Endothelial cell of umbilical vein (primary cell): ENCODE measurements around the gene ALKBH2. TPM values are rescaled to one million over a fixed set of nuclear protein-coding genes. Genes with fewer than 3 reads are reported as not detected.

Experiments used
- BruUV-seq: library from RNA; stranded (reverse); fragments of 400-500 nt; replicated peaks from 2 replicates; lab custom pipeline; 2021; lab: Mats Ljungman, UMichigan
- CTCF ChIA-PET: fragments of 300-600, 350-600 bp; sonication (Branson Sonifier 250); formaldehyde crosslinking; loops from one replicate; lab custom pipeline; 2021; ENCODE audit warnings: antibody characterized with exemption, inconsistent platforms; lab: Charles Lee
- POLR2A ChIA-PET: fragments of 300-600, 350-600 bp; sonication (Branson Sonifier 250); formaldehyde crosslinking; loops from one replicate; lab custom pipeline; 2021; ENCODE audit warnings: antibody characterized with exemption, inconsistent platforms; lab: Charles Lee
- DNase-seq: peaks from one replicate; pipeline ENCODE4 v3.0.0-alpha.2; 2011; ENCODE audit warnings: low read depth, low spot score
- FAIRE-seq: peaks from 2 replicates; lab custom pipeline; 2011; peaks lifted over from hg19 to GRCh38; lab: Jason Lieb, UNC
- H2AFZ ChIP-seq: 2 replicates; pipeline ENCODE4 v1.6.0; 2012; ENCODE audit warnings: low read depth, low read length, control low read depth, inconsistent platforms
- H3K27ac ChIP-seq: 2 replicates; pipeline ENCODE4 v1.5.1; 2011; ENCODE audit warnings: low read depth, mild to moderate bottlenecking, control low read depth, low read length, moderate library complexity; ENCODE audit not compliant: insufficient read depth
- H3K27me3 ChIP-seq, 2 experiments: 2 replicates each; pipeline versions ENCODE4 v1.6.0 to v1.6.1; 2011; ENCODE audit warnings: low read length in 2 of 2, mixed read lengths in 1 of 2; ENCODE audit not compliant: control insufficient read depth in 2 of 2, insufficient read depth in 2 of 2
- H3K36me3 ChIP-seq, 2 experiments: 2 replicates in 1 of 2; 3 replicates in 1 of 2; pipeline ENCODE4 v1.5.1; 2011; ENCODE audit warnings: low read length in 2 of 2, mild to moderate bottlenecking in 1 of 2, moderate library complexity in 1 of 2; ENCODE audit not compliant: control insufficient read depth in 2 of 2, insufficient read depth in 2 of 2; ENCODE audit errors: extremely low read depth in 1 of 2
- H3K4me1 ChIP-seq: 3 replicates; pipeline ENCODE4 v1.5.1; 2011; ENCODE audit warnings: mild to moderate bottlenecking, low read length; ENCODE audit not compliant: control insufficient read depth, insufficient read depth; ENCODE audit errors: extremely low read depth
- H3K4me2 ChIP-seq: 2 replicates; pipeline ENCODE4 v1.6.1; 2011; ENCODE audit warnings: low read length, control low read depth, mixed read lengths; ENCODE audit not compliant: insufficient read depth
- H3K4me3 ChIP-seq, 3 experiments: fragments of 200-600 bp in 1 of 3; sonication (generic), shearing (Covaris generic) in 1 of 3; replicated peaks in 1 of 3; 2 replicates each; pipeline ENCODE4 v1.5.1; 2011 to 2016; ENCODE audit warnings: control low read depth in 3 of 3, low read length in 3 of 3, mild to moderate bottlenecking in 2 of 3, inconsistent platforms in 1 of 3, low read depth in 1 of 3, moderate library complexity in 1 of 3; ENCODE audit not compliant: insufficient read depth in 1 of 3
- H3K79me2 ChIP-seq: 2 replicates; pipeline ENCODE4 v1.6.0; 2012; ENCODE audit warnings: low read length, inconsistent platforms; ENCODE audit not compliant: control insufficient read depth, insufficient read depth
- H3K9ac ChIP-seq: replicated peaks from 2 replicates; pipeline ENCODE3; 2011; ENCODE audit warnings: low read length, control low read depth; ENCODE audit not compliant: insufficient read depth; ENCODE audit errors: extremely low read depth
- H3K9me1 ChIP-seq: replicated peaks from 3 replicates; pipeline ENCODE4 v1.6.0; 2011; ENCODE audit warnings: mild to moderate bottlenecking, low read length; ENCODE audit not compliant: control insufficient read depth, insufficient read depth; ENCODE audit errors: extremely low read depth
- H3K9me3 ChIP-seq: replicated peaks from 2 replicates; pipeline ENCODE4 v1.5.1; 2012; ENCODE audit warnings: low read length, inconsistent platforms; ENCODE audit not compliant: control insufficient read depth, insufficient read depth
- H4K20me1 ChIP-seq: replicated peaks from 2 replicates; pipeline ENCODE3; 2011; ENCODE audit warnings: mild to moderate bottlenecking, low read length; ENCODE audit not compliant: control insufficient read depth, insufficient read depth; ENCODE audit errors: extremely low read depth
- EZH2 ChIP-seq: IDR thresholded peaks from 2 replicates; pipeline ENCODE4 v1.6.1; 2012; ENCODE audit warnings: borderline replicate concordance, low read depth, mild to moderate bottlenecking, moderate library complexity, low read length, inconsistent platforms; ENCODE audit not compliant: severe bottlenecking
- FOS ChIP-seq: IDR thresholded peaks from 2 replicates; pipeline ENCODE4 v1.6.1; 2011; ENCODE audit warnings: mild to moderate bottlenecking, low read length, moderate library complexity, borderline replicate concordance; ENCODE audit not compliant: insufficient read depth
- GATA2 ChIP-seq: IDR thresholded peaks from 2 replicates; pipeline ENCODE4 v1.7.0; 2011; ENCODE audit warnings: low read depth, mild to moderate bottlenecking, moderate library complexity, mixed read lengths, low read length; ENCODE audit not compliant: insufficient read length, insufficient read depth
- JUN ChIP-seq: IDR thresholded peaks from 2 replicates; pipeline ENCODE4 v1.6.1; 2011; ENCODE audit warnings: borderline replicate concordance, low read depth; ENCODE audit not compliant: insufficient read length, insufficient read depth
- MYC ChIP-seq: IDR thresholded peaks from one replicate; pipeline ENCODE4 v1.6.1; 2011; ENCODE audit warnings: mild to moderate bottlenecking, low read depth, low read length
- POLR2A ChIP-seq: IDR thresholded peaks from 2 replicates; pipeline ENCODE4 v1.6.1; 2012; ENCODE audit warnings: low read depth, mild to moderate bottlenecking, control low read depth, low read length
- POLR2AphosphoS5 ChIP-seq: IDR thresholded peaks from 2 replicates; pipeline ENCODE4 v1.6.1; 2012; ENCODE audit warnings: low read depth, mild to moderate bottlenecking, control low read depth, low read length, moderate library complexity; ENCODE audit not compliant: insufficient read depth
- dilution Hi-C: fragments of 300-500 bp; cut with MboI; formaldehyde crosslinking; loops from one replicate; pipeline ENCODE4 v1.15.0; 2019; ENCODE audit warnings: low sequenced_read_pairs; ENCODE audit not compliant: extremely low pct_ligation_motif_present
- intact Hi-C: fragments of 100-400 bp; cut with micrococcal nuclease; formaldehyde crosslinking; loops from one replicate; pipeline ENCODE4 v1.10.0; 2022
- polyA plus RNA-seq, 4 experiments: library from polyadenylated mRNA; depleted of rRNA in 3 of 4; stranded (reverse) in 3 of 4; unstranded in 1 of 4; fragments of >200 nt; gene quantifications; 2 replicates each; pipeline versions ENCODE4 v1.2.1 to v1.2.3, GENCODE V29; 2011 to 2012; ENCODE audit warnings: missing spikeins in 1 of 4
- total RNA-seq: library from RNA; stranded (reverse); gene quantifications from 2 replicates; pipeline ENCODE4 v1.2.3, GENCODE V29; 2021
- TF ChIP-seq, protein P1 (sequence below): IDR thresholded peaks from 2 replicates; pipeline ENCODE4 v1.6.1; 2011; ENCODE audit not compliant: insufficient read depth, insufficient read length
- TF ChIP-seq, protein P2 (sequence below), 2 donors: IDR thresholded peaks; 1 replicate in 1 of 2; 2 replicates in 1 of 2; pipeline ENCODE4 v1.5.1; 2011; ENCODE audit warnings: low read length in 2 of 2, mild to moderate bottlenecking in 2 of 2, moderate library complexity in 2 of 2, control low read depth in 1 of 2, inconsistent platforms in 1 of 2, low read depth in 1 of 2; ENCODE audit not compliant: insufficient read depth in 1 of 2; ENCODE audit errors: extremely low read depth in 1 of 2

ALKBH2 gene
- total and polyA plus RNA-seq, 2 donors (not counting 3 experiments of a cell fraction or from before 2014, with no cell fraction given) = 5.4 to 7.3 TPM

DNA sequence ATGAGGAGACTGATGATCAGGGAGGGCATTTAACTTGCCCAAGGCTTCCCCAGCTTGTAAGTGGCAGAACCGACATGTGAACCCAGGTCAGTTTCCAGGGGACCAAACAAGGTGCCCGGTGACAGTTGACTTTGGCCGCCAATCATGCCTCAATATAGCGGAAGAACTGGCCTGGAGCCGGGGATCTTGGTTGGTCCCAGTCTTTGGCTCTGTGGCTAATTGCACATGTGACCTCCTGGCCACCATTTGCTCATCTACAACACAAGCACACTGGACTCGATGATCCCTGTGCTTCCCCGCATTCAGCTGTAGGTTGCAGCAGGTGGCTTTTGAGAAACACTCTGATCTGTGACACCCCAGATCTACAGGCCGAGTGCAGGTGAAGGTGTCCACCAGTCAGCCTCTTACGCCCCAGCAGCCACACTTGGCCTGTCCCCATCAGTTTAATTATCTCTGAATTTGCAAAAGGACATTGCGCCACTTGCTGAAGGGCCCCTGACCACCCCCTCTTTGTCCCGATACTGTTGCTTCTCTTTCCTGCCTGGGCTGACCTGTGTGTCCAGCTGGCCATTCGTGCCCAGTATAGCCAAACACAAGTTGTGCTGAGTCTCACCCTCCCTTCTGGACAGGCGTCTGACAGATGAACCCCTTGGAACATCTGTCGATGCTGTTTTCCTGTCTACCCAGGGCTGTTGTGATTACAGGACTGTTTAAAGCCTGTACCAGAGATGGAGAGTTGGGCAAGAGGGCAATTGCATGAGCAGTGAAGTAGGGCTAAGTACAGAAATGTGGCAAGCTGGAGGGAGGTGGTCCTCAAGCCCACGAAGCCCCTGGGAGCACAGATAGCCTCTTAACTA lies 37.3 kb upstream of the ALKBH2 start:
- DNase-seq (no peak), FAIRE-seq (no peak)
- no peak overlapping the region for H2AFZ ChIP-seq
- H3K27ac ChIP-seq = no peak overlapping the region
- H4K20me1 ChIP-seq = no peaks in the 10 kb centered on the region
- H3K9ac ChIP-seq = no peak overlapping the region
- TF ChIP-seq, protein P1, sequence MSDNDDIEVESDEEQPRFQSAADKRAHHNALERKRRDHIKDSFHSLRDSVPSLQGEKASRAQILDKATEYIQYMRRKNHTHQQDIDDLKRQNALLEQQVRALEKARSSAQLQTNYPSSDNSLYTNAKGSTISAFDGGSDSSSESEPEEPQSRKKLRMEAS = no peak
- TF ChIP-seq, protein P2, sequence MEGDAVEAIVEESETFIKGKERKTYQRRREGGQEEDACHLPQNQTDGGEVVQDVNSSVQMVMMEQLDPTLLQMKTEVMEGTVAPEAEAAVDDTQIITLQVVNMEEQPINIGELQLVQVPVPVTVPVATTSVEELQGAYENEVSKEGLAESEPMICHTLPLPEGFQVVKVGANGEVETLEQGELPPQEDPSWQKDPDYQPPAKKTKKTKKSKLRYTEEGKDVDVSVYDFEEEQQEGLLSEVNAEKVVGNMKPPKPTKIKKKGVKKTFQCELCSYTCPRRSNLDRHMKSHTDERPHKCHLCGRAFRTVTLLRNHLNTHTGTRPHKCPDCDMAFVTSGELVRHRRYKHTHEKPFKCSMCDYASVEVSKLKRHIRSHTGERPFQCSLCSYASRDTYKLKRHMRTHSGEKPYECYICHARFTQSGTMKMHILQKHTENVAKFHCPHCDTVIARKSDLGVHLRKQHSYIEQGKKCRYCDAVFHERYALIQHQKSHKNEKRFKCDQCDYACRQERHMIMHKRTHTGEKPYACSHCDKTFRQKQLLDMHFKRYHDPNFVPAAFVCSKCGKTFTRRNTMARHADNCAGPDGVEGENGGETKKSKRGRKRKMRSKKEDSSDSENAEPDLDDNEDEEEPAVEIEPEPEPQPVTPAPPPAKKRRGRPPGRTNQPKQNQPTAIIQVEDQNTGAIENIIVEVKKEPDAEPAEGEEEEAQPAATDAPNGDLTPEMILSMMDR (IDR thresholded peaks at IDR 0.05; ENCODE audit: extremely low read depth in 1 of 2, insufficient read depth in 1 of 2, low read depth in 1 of 2, low read length in 2 of 2) = no peak
- TF ChIP-seq GATA2 (no peak), POLR2AphosphoS5 (no peak), FOS (no peak), EZH2 (no peak), JUN (no peak), POLR2A (no peak), MYC (no peak)
- CTCF ChIA-PET = interaction anchor here (2.0 kb wide), 1 partner anchor 255 kb away, joined by 5 read pairs; no protein-coding TSS in a partner anchor
- dilution Hi-C loops = no loop called here
- no peak overlapping the region for H3K4me2 ChIP-seq
- intact Hi-C loops = no loop called here
- H3K4me3 ChIP-seq = no peak overlapping the region
- no peaks in the 10 kb centered on the region for H3K9me3 ChIP-seq
- H3K36me3 ChIP-seq = no peaks in the 10 kb centered on the region
- no peaks in the 10 kb centered on the region for H3K27me3 ChIP-seq
- no peaks in the 10 kb centered on the region for H3K79me2 ChIP-seq
- POLR2A ChIA-PET = no interaction called here
- BruUV-seq = no TSS peak
- H3K9me1 ChIP-seq = no peaks in the 10 kb centered on the region
- no peaks in the 10 kb centered on the region for H3K4me1 ChIP-seq
